A673 (cell line): ENCODE measurements around the gene CDH1.

Source experiments
- EZH2 ChIP-seq: fragments of 200-600 bp; sonication (generic); IDR thresholded peaks from 2 replicates; pipeline ENCODE4 v1.6.1; 2017; ENCODE audit warnings: borderline replicate concordance, low read depth, mild to moderate bottlenecking, mixed read lengths, antibody characterized with exemption, low read length; ENCODE audit not compliant: poor library complexity, severe bottlenecking
- TF ChIP-seq, protein P1 (sequence below): fragments of 300-800, 200-600 bp; sonication (generic); conservative IDR thresholded peaks from 2 replicates; pipeline ENCODE4 v1.5.1; 2017; ENCODE audit warnings: low read depth, mild to moderate bottlenecking, antibody characterized with exemption, low read length, moderate library complexity, mixed read lengths

GRCh38 chr16:68884401-68884800, 147.3 kb downstream of the CDH1 start:
- TF ChIP-seq, protein P1, sequence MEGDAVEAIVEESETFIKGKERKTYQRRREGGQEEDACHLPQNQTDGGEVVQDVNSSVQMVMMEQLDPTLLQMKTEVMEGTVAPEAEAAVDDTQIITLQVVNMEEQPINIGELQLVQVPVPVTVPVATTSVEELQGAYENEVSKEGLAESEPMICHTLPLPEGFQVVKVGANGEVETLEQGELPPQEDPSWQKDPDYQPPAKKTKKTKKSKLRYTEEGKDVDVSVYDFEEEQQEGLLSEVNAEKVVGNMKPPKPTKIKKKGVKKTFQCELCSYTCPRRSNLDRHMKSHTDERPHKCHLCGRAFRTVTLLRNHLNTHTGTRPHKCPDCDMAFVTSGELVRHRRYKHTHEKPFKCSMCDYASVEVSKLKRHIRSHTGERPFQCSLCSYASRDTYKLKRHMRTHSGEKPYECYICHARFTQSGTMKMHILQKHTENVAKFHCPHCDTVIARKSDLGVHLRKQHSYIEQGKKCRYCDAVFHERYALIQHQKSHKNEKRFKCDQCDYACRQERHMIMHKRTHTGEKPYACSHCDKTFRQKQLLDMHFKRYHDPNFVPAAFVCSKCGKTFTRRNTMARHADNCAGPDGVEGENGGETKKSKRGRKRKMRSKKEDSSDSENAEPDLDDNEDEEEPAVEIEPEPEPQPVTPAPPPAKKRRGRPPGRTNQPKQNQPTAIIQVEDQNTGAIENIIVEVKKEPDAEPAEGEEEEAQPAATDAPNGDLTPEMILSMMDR = no peak
- TF ChIP-seq EZH2 = no peak
